Globus pallidus (tissue), 1 donor: Measurements from ENCODE around the gene TLE5.
"Not testable (repeated sequence)": the region's sequence is repeated elsewhere in the genome, so short reads cannot be mapped to it uniquely, and the experiment has no call there.

Source experiments
- DNase-seq: peaks from one replicate; pipeline ENCODE4 v3.0.0-alpha.2; 2015; ENCODE audit warnings: low spot score

Gene TLE5

GRCh38 chr19:3045191-3045590 is 17.1 kb downstream of the TLE5 start:
- DNase-seq: no peak

GRCh38 chr19:3042621-3043267 is 19.6 kb downstream of the TLE5 start:
- DNase-seq: no peak

- DNase-seq: no peak
Observed at GRCh38 chr19:3041761-3042620, 20.3 kb downstream of the TLE5 start.

- DNase-seq: no peak
Observed at GRCh38 chr19:3041327-3041726, 21.0 kb downstream of the TLE5 start.

- no peak for DNase-seq
Observed at GRCh38 chr19:3039641-3040077, 22.6 kb downstream of the TLE5 start.

GRCh38 chr19:3039125-3039524 is 23.2 kb downstream of the TLE5 start:
- no peak for DNase-seq

- DNase-seq: no peak
Observed at GRCh38 chr19:3038214-3038613, 24.1 kb downstream of the TLE5 start.

- not testable (repeated sequence) for DNase-seq
Observed at GRCh38 chr19:3036977-3037544, 25.2 kb downstream of the TLE5 start.

- DNase-seq: peak; percentile 96
Observed at GRCh38 chr19:3036119-3036976, 25.9 kb downstream of the TLE5 start.

- peak; percentile 98 for DNase-seq
Observed at GRCh38 chr19:3035542-3036118, 26.7 kb downstream of the TLE5 start.

GRCh38 chr19:3034656-3035541 is 27.4 kb downstream of the TLE5 start:
- no peak for DNase-seq

GRCh38 chr19:3034406-3034655 is 28.0 kb downstream of the TLE5 start:
- no peak for DNase-seq

GRCh38 chr19:3033595-3034405 is 28.5 kb downstream of the TLE5 start:
- peak; percentile 61 for DNase-seq

GRCh38 chr19:3031607-3031867 is 30.8 kb downstream of the TLE5 start:
- DNase-seq: no peak

- DNase-seq: no peak
Observed at GRCh38 chr19:3029065-3029923, 33.0 kb downstream of the TLE5 start, which contains the start of gene TLE2. Gene TLE2, minus strand, starts transcription at chr19:3029280. Its CDS starts 376 bp downstream, at chr19:3028904.

GRCh38 chr19:3028305-3029064 is 33.8 kb downstream of the TLE5 start:
- DNase-seq: no peak

- DNase-seq: no peak
Observed at GRCh38 chr19:3027981-3028304, 34.4 kb downstream of the TLE5 start.

- DNase-seq: no peak
Observed at GRCh38 chr19:3027292-3027691, 35.0 kb downstream of the TLE5 start.

GRCh38 chr19:3026768-3027167 is 35.5 kb downstream of the TLE5 start:
- no peak for DNase-seq
